ENCODE measurements around the gene SERPINA12. TPM values are rescaled to one million over a fixed set of nuclear protein-coding genes. Genes with fewer than 3 reads are reported as not detected.

The SERPINA12 gene
- polyA plus RNA-seq, 2 of the 4 experiments (the other 2 are of a cell fraction) = not detected

GRCh38 chr14:94476023-94476422, 33.2 kb downstream of the SERPINA12 start, which contains the start of gene SERPINA9:
SERPINA9 (minus strand) TSS chr14:94476197; CDS start chr14:94469840, 6,357 bp downstream.
- no peaks in the 10 kb centered on the region for H3K4me1 ChIP-seq
- no peak within 1 kb of the TSS for H3K4me3 ChIP-seq
- TF ChIP-seq, protein P1, sequence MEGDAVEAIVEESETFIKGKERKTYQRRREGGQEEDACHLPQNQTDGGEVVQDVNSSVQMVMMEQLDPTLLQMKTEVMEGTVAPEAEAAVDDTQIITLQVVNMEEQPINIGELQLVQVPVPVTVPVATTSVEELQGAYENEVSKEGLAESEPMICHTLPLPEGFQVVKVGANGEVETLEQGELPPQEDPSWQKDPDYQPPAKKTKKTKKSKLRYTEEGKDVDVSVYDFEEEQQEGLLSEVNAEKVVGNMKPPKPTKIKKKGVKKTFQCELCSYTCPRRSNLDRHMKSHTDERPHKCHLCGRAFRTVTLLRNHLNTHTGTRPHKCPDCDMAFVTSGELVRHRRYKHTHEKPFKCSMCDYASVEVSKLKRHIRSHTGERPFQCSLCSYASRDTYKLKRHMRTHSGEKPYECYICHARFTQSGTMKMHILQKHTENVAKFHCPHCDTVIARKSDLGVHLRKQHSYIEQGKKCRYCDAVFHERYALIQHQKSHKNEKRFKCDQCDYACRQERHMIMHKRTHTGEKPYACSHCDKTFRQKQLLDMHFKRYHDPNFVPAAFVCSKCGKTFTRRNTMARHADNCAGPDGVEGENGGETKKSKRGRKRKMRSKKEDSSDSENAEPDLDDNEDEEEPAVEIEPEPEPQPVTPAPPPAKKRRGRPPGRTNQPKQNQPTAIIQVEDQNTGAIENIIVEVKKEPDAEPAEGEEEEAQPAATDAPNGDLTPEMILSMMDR (IDR thresholded peaks at IDR 0.05) = no peak
- TF ChIP-seq CHD2 (IDR thresholded peaks at IDR 0.05; ENCODE audit: low read length, partially characterized antibody) (no peak), FOXS1 (CRISPR knock-in tag; IDR thresholded peaks at IDR 0.05) (no peak)
- H3K4me2 ChIP-seq = no peak within 1 kb of the TSS
- H3K9me3 ChIP-seq = peaks cover 19% of the 10 kb centered on the region
- ATAC-seq (no peak), DNase-seq (ENCODE audit: low read depth in 1 of 2, low spot score in 1 of 2) (no peak), FAIRE-seq (no peak)
- H3K27ac ChIP-seq = no peak within 1 kb of the TSS
- ChIA-PET POLR2A (no interaction called here), CTCF (interaction anchor here (0.7 to 6.4 kb wide), 2 partner anchors 10 to 273 kb away, joined by 3 to 47 read pairs; no protein-coding TSS in a partner anchor)
- WGBS (ENCODE audit: missing lambda C conversion rate) = 11% methylated on average over 2 of the region's 2 CpGs

DNA sequence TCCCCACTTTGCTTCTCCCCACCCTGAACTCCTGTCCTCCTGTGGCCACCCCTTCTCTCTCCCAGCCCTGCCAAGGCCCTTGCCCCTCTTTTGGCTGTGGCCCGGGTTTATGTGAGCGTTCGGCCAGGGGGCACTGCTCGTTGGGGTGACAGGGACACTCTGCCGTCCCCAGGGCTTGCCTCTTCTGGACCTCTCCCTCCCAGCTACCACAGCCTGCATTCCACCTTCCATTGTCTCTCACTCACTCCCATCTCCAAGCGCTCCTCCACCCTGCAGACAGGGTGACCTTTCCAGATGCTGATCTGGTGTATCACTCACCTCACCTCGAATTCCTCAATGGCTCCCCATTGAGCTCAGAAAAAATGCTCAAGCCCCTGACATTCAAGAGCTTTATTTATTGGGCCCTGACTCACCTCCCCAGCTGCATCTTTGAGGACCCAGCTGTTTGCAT, 34.7 kb downstream of the SERPINA12 start:
- no peak overlapping the region for H3K4me2 ChIP-seq
- ATAC-seq = peak; percentile 66 to 67; a peak in 4 of 6 replicates
- peaks cover 19% of the 10 kb centered on the region for H3K9me3 ChIP-seq
- WGBS (ENCODE audit: missing lambda C conversion rate) = 29% methylated on average over 7 of the region's 7 CpGs
- FAIRE-seq = no peak
- peak in 1 of 2 experiments; percentile 28 for DNase-seq (ENCODE audit: low read depth in 1 of 2, low spot score in 1 of 2)
- CTCF ChIA-PET = interaction anchor here (1.1 to 6.4 kb wide), 3 partner anchors 12 to 119 kb away, joined by 3 to 47 read pairs (median 4); no protein-coding TSS in a partner anchor
- H3K4me3 ChIP-seq = no peak overlapping the region
- POLR2A ChIA-PET = no interaction called here
- no peak overlapping the region for H3K27ac ChIP-seq
- TF ChIP-seq POLR2AphosphoS2 (conservative IDR thresholded peaks at IDR 0.05; ENCODE audit: low read length) (no peak), ATOH8 (CRISPR knock-in tag; IDR thresholded peaks at IDR 0.05; ENCODE audit: low read depth) (no peak), SMC3 (IDR thresholded peaks at IDR 0.05) (no peak), RAD21 (conservative IDR thresholded peaks at IDR 0.05 in 1 of 2, IDR thresholded peaks at IDR 0.05 in 1 of 2) (no peak), ZSCAN20 (CRISPR knock-in tag; IDR thresholded peaks at IDR 0.05) (no peak), CEBPB (IDR thresholded peaks at IDR 0.05) (no peak), RARB (CRISPR knock-in tag; IDR thresholded peaks at IDR 0.05) (no peak), ESRRA (IDR thresholded peaks at IDR 0.05; ENCODE audit: borderline replicate concordance, low read length) (no peak), FOSL2 (IDR thresholded peaks at IDR 0.05) (no peak), FOSL2 (CRISPR knock-in tag; IDR thresholded peaks at IDR 0.05) (no peak), MAFK (IDR thresholded peaks at IDR 0.05; ENCODE audit: partially characterized antibody) (no peak), HOXA7 (CRISPR knock-in tag; IDR thresholded peaks at IDR 0.05) (no peak), TP53 (CRISPR knock-in tag; IDR thresholded peaks at IDR 0.05) (no peak), REST (IDR thresholded peaks at IDR 0.05) (no peak), RFX5 (IDR thresholded peaks at IDR 0.05) (no peak), FOXS1 (CRISPR knock-in tag; IDR thresholded peaks at IDR 0.05) (no peak), RCOR1 (IDR thresholded peaks at IDR 0.05; ENCODE audit: low read depth, low read length) (no peak), BHLHE40 (IDR thresholded peaks at IDR 0.05; ENCODE audit: low read depth, low read length) (no peak), EHMT2 (IDR thresholded peaks at IDR 0.05; ENCODE audit: low read depth) (no peak)
- TF ChIP-seq, protein P2, sequence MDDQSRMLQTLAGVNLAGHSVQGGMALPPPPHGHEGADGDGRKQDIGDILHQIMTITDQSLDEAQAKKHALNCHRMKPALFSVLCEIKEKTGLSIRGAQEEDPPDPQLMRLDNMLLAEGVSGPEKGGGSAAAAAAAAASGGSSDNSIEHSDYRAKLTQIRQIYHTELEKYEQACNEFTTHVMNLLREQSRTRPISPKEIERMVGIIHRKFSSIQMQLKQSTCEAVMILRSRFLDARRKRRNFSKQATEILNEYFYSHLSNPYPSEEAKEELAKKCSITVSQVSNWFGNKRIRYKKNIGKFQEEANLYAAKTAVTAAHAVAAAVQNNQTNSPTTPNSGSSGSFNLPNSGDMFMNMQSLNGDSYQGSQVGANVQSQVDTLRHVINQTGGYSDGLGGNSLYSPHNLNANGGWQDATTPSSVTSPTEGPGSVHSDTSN (IDR thresholded peaks at IDR 0.05) = no peak
- TF ChIP-seq, protein P3, sequence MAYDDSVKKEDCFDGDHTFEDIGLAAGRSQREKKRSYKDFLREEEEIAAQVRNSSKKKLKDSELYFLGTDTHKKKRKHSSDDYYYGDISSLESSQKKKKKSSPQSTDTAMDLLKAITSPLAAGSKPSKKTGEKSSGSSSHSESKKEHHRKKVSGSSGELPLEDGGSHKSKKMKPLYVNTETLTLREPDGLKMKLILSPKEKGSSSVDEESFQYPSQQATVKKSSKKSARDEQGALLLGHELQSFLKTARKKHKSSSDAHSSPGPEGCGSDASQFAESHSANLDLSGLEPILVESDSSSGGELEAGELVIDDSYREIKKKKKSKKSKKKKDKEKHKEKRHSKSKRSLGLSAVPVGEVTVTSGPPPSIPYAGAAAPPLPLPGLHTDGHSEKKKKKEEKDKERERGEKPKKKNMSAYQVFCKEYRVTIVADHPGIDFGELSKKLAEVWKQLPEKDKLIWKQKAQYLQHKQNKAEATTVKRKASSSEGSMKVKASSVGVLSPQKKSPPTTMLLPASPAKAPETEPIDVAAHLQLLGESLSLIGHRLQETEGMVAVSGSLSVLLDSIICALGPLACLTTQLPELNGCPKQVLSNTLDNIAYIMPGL (CRISPR knock-in tag; IDR thresholded peaks at IDR 0.05; ENCODE audit: borderline replicate concordance) = no peak
- H3K4me1 ChIP-seq = no peaks in the 10 kb centered on the region
